HG02973 (cell line): Measurements from ENCODE around the gene RPIA.
A peak's percentile ranks its signal among the peaks of the same experiment; 100 is the strongest.
"Not testable (repeated sequence)": the region's sequence is repeated elsewhere in the genome, so short reads cannot be mapped to it uniquely, and the experiment has no call there.

Experiments used
- ATAC-seq: cut with Tn5 transposase; IDR thresholded peaks from one replicate; pipeline ENCODE4 v1.9.1; 2021; ENCODE audit warnings: moderate library complexity; ENCODE audit not compliant: unreplicated experiment

RPIA gene

DNA sequence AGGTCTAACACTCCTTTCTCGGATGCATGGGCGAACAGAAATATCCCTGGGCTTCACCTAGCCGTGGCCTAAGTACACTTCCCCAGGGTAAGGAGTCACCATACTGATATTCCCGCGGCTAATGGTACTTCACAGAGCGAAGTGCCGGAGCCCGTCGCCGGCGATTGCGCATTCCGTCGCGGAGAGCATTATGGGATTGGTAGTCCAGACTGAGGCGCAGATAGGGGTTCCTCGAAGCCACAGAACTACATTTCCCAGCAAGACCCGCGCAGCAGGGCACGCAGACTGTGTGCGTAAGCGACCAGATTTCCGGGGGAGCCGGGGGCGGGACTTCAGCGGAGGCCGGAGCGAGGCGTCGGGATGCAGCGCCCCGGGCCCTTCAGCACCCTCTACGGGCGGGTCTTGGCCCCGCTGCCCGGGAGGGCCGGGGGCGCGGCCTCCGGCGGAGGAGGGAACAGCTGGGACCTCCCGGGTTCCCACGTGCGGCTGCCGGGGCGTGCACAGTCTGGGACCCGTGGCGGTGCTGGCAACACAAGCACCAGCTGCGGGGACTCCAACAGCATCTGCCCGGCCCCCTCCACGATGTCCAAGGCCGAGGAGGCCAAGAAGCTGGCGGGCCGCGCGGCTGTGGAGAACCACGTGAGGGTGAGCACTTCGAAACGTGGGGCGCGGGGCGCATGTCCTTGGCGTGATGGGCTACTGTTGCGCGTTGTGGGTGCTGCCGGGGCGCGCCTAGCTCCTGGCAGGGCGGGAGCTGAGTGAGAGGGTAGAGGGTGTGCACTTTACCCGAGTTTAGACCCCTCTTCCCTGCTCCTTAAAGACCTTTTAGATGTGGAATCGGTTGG lies at the start of gene RPIA:
Gene RPIA, plus strand, starts transcription at position 335 of the 845 bp plus-strand sequence. Its CDS starts 26 bp downstream, at position 361.
- ATAC-seq, result peak; percentile 97

DNA sequence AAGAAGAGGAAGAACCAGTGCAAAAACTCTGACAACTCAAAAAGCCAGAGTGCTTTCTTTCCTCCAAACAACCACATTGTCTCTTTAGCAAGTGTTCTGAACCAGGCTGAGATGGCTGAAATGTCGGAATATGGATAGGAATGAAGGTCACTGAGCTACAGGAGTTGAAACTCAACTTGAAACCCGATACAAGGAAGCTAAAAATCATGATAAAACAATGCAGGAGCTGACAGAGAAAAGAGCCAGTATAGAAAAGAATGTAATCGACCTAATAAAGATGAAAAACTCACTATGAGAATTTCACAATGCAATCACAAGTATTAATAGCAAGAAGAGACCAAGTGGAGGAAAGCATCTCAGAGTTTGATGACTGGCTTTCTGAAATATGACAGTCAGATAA lies 49.2 kb upstream of the RPIA start:
- ATAC-seq, result no peak

DNA sequence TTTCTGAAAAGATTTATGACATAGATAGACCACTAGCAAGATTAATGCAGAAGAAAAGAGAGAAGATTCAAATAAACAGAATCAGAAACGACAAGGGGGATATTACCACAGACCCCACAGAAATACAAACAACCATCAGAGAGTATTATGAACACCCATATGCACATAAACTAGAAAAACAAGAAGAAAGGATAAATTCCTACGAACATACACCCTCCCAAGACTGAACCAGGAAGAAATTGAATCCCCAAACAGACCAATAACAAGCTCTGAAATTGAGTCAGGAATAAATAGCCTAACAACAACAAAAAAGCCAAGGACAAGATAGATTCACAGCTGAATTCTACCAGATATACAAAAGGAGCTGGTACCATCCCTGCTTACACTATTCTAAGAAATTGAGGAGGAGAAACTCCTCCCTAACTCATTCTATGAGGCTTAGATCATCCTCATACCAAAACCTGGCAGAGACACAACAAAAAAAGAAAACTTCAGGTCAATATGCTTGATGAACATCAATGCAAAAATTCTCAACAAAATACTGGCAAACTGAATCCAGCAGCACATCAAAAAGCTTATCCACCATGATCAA lies 46.1 kb upstream of the RPIA start:
- ATAC-seq, result not testable (repeated sequence)

DNA sequence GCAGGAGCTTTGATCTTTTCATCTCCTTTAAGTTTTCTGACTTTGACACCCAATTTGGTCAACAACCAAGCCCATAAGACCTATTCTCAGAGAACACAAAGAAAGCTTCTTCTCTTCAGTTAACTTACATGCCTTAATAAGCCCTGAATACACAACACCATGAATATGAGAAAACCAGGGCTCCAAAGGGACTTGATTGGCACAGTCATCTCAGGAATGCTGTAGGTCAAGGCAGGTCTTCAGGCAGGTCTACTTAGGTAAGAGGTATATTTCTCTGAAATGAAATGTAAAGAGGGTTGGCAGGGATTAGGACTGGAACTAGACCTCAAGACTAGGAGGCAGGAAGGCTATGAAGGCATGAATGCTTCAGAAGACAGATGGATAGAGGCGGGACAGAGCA lies 39.8 kb upstream of the RPIA start:
- no peak for ATAC-seq

DNA sequence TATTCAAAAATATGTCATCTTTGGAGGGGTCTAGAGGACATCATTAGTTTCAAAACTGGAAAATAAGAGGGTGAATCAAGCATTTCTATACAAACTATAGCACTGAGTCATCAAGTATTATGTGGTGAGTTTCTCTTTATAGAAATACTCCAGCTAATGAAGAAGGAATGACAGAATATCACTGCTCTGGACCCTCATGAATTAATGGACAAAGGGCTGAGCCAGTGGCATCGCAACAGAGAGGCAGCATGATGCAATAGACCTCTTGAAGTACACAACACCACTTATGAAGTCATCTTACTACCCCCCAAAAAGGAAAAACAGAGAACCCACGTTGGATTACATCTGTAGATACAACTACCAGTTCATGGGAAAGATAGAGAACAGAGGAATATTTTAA lies 36.8 kb upstream of the RPIA start:
- ATAC-seq, result no peak

DNA sequence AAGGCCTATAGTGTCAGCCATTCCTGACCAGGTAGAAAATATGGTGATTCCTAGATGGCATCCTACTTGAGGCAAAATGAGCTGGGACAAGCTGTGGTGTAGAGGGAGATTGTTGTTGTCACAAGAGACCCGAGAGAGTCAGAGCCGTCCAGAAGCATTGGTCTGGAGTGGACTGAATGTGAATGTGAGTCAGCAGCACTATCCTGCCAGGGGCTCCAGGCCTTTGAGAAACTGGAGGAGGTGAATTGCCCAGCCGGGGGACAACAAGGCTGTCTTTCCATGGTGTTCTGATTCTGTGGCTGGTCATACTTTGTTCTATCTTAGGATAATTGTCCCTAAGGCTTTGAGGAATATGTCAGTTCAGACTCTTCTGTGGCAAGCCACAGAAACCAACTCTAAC lies 34.8 kb upstream of the RPIA start:
- ATAC-seq, result no peak

DNA sequence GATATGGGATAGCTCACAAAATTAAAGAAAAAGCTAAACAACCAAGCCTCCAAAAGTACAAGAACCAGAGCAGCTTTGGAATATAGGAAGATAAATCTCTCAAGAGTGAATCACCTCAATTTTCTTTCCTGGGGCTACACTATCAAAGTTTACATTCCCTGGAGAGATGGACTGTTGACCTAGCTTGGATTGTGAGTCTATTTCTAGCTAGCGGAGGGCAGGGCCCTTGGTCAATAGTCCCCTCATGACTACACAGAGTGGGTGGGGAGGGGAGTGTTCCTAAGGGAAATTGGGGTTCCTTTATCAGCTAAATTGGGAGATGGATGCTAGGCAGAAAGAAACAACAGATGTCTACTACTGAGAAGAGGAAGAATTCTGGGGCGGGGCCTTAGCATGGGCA lies 34.3 kb upstream of the RPIA start:
- no peak for ATAC-seq

DNA sequence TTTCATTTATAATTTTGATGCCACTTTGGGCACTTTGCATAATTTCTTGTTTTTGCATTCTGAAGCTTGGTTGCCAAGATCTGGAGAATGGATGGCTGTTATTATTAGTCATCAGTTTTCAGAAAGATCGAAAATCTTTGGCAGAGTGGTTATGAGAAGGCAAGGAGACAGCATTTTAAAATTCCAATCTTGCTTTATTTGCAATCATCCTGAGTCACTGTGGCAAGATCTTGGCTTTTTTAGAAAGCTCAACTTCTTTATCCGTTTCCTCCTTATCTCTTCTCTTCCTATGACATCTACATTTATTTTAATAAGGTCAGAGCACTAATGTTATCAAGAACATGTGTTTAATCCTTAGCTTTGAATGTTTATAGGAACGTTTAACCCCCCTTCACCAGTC lies 33.1 kb upstream of the RPIA start:
- no peak for ATAC-seq

DNA sequence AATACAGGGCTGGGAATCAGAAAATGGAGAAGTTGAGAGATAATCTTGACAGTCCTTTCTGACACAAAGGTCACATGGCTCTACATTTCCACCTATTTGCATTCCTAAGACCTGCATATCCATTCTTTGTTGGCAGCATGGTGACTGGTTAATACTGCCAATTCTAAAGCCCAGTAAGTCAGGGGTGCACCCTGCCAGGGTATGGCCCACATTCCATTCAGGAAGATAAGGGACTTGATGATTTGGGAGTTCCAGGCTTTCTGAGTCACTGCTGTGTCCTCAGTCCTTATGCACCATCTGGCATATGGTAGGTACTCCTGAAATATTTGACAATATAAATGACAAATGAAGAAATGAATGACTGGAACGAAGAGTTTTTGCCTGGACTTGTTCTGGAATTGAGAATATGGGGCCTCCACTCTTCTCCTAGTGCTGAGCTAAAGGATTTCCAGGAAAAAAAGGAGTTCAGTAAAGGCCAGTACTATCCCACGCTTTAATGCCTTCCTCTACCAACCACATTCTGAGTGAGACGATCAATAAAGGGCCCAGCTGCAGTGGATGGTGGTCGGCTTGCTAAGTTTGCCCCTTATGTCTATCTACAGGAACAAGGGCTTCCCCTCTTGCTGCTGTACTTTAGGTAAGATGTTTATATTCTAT lies 32.5 kb upstream of the RPIA start:
- ATAC-seq, result no peak

DNA sequence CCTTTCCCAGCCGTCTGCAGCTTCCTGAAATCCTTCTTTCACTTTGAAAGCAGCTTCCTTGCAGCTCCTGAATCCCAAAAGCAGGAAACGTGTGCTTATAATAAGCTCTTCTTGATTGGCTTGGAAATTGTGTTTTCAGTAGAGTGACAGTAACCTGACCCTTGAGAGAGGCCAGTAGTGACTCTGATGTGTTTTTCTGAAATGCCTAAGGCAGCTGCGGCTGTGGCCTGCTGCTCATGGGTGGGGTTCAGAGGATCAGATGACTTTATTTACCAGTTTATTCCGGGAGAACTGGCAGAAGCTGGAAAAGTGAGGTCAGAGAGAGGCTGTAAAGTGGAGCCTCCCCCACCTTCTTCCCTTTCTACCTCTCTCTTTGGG lies 31.9 kb upstream of the RPIA start:
- no peak for ATAC-seq

DNA sequence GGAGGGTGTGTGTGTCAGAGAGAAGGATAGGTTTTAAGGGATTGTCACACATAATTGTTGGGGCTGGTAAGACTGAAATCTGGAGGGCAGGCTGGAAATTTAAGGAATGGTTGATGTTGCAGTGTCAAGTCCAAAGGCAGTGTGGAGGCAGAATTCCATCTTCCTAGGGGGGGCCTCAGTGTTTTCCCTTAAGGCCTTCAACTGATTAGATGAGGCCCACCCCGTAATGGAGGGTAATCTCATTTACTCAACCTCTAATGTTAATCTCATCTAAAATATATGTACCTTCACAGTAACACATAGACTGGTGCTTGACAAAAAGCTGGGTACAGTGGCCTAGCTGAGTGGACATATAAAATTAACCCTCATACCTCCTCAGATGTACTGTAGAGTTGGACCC lies 30.9 kb upstream of the RPIA start:
- no peak for ATAC-seq

DNA sequence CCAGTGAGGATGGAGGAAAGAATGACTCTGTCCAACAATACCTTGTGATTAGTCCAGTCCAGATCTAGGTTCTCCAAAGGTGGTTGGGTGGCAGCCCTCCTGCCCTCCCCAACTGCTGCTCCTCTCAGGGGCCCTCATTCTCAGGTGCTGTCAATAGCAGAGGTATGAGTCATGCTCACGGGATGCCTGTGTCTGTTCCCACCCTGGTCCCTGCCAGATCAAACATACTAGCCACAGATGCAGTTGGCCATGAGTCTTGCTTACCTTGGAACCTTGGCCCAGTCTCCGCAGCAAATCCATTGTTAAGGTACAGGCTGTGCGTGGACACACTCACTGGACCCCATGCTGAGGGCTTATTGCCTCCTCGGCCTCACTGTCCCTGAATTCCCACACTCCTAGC lies 24.9 kb upstream of the RPIA start:
- no peak for ATAC-seq

DNA sequence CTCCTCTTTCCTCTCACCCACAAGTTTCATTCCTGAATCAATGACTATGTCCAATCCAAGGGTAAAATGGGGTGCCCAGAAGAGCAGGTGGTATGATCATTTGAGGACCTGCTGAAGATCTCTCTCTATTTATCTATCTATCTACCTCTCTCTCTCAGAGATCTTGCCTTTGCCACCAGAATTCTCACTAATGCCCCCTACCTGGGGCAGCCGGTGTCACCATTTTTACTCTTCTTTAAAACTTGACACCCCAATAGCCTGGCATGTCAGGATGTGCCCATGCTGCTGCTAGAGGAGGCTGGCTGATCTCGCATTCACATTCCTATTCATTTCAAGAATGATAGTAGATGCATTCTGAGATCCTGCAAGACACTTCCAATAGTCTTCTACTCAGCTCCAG lies 24.3 kb upstream of the RPIA start:
- no peak for ATAC-seq

DNA sequence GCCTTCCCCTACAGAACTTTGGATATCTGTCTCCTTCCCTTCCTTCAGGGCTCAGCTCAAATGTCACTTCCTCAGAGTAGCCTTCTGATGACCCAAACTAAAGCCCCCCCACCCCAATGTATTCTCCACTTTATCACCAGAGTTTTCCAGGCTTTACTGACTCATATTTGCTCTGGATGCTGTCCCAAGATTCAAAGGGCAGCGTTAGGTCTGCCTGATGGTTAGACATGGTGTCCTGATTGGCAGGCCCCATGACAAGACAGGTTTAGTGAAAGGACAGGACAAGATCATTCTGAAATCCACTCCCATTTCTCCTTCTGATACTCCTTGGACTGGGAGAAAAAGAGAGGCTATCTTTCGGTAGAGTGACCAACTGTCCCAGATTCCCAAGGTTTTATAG lies 22.6 kb upstream of the RPIA start:
- ATAC-seq, result no peak

DNA sequence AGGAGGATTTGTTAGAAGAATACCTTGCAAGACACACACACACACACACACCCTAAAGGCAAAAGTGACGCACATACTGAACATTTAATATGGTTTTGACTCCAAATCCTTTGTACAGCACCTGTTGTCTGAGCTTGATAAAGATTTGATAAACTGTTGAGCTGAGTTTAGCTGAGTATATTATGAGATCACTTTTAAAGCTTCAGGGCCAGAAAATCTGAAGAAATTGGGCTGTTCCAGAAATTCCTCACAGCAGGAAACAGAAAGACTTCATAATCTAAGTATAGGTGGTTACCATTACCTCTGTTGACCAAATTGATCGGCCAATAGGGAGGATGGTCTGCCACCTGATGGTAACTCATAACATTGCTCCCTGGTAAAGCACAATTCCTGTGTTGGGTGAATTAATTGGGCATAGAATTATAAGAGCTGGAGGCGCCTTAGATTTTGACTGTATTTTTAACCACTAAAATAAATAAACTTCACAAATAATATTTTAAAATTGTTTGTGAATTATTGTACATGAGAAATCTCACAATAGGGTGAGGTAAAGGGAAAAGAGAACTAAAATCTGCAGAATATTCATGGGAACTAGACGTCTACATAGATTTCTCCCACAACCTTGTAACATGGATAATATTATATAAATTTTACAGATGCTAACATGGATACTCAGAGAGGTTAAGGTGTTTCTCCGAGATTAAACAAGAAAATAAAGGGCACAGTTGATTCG lies 21.8 kb upstream of the RPIA start:
- ATAC-seq, result no peak

DNA sequence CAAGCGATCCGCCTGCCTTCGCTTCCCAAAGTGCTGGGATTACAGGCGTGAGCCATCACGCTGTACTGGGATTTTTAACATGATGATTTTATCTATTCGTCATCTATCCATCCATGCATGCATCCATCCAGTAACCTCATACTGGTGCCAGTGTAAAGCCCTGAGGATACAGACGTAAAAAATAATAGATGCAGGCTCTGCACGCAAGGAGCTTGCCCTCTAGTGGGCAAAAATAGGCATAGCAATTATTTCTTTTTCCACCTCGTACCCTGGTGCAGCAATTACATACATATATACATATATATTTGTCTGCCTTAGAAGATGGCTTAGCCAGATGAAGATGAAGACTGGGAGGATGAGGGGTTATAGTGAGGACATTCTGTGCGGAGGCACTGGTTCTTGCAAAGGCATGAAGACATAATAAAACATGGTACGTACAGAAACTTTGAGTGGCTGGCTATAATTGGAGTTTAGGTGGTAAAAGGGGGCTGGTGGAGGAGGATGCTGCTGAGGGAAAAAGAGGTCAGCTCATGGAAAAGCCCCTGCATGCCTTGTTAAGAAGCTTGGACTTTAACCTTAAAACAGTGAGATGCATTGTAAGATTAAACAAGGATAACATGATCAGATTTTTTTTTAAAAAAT lies 19.6 kb upstream of the RPIA start:
- ATAC-seq, result no peak

DNA sequence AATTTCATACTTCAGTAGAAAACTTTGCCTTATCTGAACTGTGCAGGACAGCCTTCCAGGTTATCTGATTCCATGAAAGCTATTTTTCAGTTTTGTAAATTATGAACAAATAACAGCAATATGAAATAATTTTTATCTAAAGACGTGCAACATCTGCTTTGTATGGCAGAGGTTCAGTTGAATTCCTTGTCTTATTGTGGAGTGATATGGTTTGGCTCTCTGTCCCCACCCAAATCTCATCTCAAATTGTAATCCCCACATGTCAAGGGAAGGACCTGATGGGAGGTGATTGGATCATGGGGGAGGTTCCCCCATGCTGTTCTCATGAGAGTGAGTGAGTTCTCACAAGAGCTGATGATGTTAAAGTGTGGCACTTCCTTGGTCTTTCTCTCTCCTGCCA lies 18.1 kb upstream of the RPIA start:
- no peak for ATAC-seq

DNA sequence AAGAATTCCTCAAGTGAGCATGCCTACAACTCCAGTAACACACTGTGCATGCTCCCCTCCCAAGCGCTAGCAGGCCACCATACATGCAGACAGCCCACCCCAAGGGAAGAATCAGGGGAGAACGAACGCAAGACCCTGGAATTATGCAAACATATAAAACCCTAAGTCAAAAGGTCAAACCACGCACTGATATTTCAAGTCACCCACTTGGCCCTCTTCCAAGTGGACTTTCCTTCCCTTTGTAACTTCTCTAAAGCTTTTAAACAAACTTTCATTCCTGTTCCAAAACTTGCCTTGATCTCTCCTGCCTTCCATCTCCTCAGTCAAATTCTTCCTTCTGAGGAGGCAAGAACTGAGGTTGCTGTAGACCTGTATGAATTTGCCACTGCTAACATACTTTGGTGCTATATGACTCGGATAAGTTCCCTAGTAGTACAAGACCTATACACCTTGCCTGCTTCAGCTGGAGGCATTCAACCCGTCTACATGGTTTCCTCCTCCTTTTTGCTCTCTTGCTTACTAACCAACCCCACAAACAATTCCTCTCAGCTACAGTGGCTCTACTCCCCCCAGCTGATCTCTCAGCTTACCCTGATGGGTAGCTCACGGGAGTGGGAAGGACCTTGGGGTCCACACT lies 11.1 kb upstream of the RPIA start:
- ATAC-seq, result no peak

DNA sequence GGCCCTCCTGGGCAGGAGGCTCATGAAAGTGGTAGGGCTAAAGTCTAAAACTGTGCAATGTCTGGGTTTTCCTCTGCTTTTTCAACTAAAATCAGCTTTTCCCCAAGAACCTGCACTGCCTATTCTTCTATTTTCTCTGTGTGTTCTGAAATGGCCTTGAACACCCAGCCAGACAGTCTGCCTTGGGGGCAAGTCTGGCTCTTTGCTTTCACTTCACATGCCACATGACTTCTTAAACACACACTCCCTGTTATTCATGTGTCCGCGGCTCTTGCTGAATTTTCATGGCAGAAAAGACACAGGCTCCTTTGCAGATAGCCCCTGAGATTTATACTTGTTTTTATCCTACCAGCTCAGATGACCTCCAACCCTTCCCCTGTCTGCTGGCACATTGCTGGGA lies 10.6 kb upstream of the RPIA start:
- ATAC-seq, result no peak

DNA sequence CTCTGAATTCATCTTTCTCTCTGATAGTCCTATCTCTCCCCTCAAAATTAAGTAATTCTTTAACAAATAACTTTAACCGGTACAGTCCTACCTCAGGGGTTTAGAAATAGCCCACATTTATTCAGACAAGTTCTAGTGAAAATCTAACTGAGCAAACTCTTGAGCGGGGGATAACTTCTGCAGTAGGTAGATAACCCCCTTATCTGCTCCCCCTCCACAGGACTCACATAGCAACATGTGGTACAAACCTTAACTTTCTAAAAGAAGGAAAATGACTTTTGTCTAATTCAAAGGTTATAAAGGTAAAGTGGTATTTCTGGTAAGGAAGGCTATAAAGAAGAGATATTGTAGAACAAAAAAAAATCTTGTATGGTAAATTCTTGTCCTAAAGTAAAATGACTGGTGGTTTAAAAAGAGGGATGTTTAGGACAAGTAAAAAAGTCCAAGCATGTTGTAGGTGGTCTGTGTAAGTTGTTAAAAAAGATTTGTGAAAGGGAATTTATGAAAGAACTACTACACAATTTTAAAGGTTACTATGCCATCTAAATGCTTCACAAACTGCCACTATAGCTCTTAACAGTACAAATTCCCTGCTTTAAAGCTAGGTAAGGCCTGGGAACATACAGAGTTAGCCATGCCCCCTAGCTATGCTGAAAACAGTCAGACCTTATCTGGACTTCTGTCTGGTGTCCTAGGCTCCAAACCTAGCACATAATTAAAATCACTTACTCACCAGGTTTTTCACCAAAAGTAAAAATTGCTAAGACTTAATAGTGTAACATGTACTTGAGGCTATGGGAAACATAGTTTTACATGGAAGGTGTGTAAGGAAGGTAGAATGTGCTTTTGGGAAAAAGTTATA lies 8.1 kb upstream of the RPIA start:
- no peak for ATAC-seq
